Right hindlimb (tissue), 1 donor: ENCODE measurements around the gene TCEA3.

Experiments
- DNase-seq: peaks from one replicate; pipeline ENCODE4 v3.0.0-alpha.2; 2018

TCEA3 gene

GRCh38 chr1:23419180-23419579 lies 5.4 kb downstream of the TCEA3 start:
- no peak for DNase-seq

DNA sequence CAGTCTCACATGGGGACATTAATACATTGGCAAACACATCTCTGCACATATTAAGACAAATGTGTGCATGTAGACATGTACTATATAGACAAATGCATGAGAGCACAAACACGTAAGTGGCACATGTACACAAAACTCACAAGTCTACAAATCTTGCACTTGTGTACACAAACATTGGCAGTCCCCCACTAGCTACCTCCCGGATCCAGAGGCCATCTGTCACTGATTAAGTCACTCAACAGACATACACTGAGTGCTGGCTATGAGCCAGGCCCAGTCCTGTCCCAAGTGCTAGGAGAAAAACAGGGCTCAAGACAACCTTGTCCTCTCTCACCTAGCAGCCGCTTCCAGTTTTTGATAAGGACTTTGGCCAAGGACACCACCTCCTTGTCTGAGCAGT lies 7.0 kb downstream of the TCEA3 start:
- DNase-seq: no peak

- DNase-seq: no peak
Observed at GRCh38 chr1:23416964-23417363, 7.6 kb downstream of the TCEA3 start.

DNA sequence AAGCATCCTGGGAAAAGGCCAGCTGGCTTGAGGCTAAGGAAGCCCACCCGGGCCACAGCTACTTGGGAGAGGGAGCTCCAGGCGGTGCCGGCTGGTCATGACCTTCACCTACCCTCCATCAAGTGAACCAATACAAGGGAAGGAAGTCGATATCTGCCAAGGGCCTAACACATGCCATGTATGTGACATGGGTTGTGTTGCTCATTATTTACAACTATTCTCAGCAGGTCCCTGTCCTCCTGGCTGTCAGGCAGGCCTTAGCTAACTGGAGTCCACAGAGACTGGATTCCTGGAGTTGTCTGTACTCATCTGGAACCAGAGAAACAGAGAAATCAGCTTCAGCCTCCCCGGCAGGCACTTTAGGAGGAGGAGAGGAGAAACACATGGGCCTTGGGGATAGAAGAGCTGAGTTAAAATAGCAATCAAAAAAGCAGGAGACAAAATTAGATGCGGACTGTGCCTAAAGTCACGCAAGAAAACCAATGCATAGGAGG lies 15.7 kb downstream of the TCEA3 start:
- DNase-seq: no peak

DNA sequence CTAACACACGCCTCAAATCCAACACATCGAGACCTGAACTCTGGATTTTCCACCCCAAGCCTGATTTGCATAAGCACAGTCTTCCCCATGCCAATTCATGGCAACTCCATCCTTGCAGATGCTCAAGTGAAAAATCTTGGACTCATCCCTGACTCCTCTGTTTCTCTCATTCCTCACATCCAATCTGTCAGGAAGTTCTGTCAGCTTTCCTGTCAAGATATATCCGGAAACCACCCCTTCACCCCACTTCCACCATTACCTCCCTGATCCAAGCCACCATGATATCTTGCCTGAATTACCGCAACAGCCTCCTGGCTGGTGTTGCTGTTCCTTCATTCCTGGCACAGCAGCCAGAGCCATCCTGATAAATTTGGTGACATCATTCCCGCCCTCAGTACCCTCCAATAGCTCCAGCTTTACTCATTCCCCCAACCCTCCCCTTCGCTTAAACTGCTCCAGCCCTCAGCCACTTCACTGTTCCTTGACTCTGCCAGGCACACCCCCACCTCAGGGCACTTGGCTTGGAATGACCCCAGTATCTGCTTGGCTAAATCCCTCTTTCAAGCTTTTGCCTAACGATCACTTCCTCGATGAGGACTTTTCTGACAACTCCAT lies 17.4 kb downstream of the TCEA3 start:
- DNase-seq: peak; percentile 13

DNA sequence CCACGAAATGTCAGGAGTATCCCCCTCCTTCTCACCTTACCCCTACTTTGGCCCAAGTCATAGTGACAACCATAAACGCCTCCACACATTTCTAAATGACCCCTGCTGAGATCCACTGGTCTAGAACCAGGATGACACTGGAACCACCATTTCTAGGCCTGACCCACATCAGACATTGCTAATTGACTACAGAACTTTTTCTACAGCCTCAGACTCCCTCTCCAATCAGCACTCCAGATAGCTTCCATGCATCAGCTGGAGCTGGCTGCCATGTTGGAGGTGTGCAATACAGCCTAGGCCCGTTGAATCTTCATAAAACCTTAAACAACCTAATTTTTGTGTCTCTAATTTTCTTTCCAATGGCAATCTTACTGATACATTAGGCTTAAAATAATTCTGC lies 18.6 kb downstream of the TCEA3 start:
- no peak for DNase-seq

- peak; percentile 89 for DNase-seq
Observed at GRCh38 chr1:23403735-23404486, 20.6 kb downstream of the TCEA3 start.

DNA sequence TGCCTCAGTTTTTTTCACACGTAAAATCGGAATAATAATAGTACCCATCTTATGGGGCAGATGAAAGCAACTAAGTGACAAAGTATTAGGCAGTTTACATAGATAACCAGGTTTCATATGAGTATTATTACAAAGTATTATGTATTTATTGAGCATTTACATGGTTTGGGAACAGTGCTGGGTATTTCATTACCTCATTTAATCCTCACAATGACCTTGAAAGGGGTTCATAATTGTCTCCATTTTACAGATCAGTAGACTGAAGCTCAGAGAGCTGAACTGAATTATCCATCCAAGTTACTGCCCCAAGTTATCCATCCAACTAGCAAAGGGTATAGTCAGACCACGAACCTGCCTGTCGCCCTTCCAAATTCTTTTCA lies 21.2 kb downstream of the TCEA3 start:
- no peak for DNase-seq

DNA sequence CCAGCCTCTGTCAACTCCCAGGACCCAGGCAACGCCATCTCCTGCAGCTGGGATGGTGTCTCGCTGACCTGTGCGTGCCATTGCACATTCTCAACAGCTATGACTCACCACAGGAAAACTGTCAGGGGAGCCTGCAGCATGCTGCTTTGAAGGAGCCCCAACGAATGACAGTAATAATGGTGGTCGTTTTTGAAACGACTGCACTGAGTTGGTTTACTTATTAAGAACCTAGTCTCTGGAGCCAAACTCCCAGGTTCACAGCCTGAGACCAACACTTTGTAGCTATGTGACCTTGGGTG lies 21.6 kb downstream of the TCEA3 start:
- DNase-seq: peak; percentile 21

DNA sequence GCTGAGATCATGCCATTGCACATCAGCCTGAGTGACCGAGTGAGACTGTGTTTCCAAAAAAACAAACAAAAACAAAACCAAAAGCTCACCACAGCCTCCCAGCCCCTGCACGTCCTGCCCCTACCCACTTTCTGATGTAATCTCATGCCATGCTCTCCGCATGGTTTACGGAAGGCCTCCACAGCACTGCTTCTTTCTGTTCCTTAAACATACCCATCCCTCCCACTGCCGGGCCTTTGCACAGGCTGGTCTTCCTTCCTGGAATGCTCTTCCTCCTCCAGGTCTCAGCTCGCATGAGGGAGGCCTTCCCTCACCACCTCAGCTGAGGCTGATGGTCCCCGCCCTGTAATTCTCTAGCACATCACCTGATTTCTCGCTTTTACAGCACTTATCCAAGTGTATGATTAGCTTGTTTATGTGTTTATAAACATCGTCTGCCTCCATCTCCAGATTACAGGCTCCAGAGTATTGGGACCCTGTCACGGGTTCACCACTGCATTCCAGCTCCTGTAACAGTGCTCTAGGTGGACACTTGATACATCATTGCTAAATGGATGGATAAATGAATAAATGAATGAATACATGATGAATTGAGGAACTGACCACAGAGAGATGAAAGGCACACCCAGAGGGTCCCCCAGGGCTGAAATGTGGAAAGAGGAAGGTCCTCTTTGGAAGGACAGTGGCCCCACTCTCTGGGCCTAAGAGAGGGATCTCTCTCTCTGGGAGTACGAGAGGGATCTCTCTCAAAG lies 22.1 kb downstream of the TCEA3 start:
- no peak for DNase-seq

GRCh38 chr1:23401313-23401712 lies 23.2 kb downstream of the TCEA3 start:
- DNase-seq: no peak

DNA sequence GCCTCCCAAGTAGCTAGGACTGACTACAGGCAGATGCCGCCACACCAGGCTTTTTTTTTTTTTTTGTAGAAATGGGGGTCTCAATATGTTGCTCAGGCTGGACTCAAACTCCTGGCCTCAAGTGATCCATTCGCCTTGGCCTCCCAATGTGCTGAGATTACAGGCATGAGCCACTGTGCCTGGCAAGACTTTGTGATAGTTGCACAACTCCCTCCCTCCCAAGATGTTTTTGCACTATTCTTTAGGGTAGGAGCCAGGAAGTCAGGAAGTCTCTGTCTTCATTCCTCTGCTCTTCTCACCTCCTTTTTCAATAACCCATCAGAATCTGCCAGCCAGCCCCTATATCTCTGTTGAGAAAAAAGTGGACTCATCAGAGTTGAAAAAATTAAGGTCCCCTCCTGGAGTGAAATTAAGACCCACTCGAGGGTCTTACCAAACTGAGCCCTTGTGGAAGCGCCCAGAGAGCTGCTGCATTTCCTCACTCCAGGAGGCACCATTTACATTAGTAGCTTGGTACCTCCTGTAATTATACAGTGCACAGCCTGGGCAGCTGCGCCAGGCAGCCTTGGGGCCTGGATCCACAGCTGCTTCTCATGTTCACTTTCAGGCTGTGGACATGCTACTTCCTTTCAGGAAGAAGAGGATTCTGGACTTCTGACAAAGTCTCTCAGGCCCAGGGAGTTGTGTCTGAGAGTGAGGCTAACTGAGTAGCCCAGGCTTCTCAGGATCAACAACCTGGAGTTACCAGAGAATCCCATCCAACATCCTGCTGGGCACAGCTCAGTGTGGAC lies 24.0 kb downstream of the TCEA3 start:
- peak; percentile 39 for DNase-seq

- DNase-seq: no peak
Observed at GRCh38 chr1:23399229-23399628, 25.3 kb downstream of the TCEA3 start.

- no peak for DNase-seq
Observed at GRCh38 chr1:23397908-23398307, 26.6 kb downstream of the TCEA3 start.

DNA sequence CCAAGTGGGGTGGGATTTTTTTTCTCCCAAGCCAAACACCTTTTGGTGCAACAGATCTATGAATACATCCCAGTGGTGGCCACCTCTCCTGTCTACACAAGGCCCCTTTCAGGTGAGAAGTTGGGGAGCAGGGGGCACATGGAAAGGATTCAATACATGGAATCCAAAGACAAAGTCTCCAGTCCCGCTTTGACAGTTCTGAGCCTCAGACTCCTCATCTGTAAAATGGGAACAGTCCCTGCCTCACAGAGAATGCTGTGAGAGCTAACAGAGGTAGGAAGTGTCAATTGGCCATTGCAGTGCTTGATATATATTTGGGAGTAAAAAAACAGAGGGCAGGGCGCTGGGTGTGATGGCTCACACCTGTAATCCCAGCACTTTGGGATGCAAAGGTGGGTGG lies 28.2 kb downstream of the TCEA3 start:
- DNase-seq: no peak

- DNase-seq: no peak
Observed at GRCh38 chr1:23395849-23396248, 28.7 kb downstream of the TCEA3 start.

DNA sequence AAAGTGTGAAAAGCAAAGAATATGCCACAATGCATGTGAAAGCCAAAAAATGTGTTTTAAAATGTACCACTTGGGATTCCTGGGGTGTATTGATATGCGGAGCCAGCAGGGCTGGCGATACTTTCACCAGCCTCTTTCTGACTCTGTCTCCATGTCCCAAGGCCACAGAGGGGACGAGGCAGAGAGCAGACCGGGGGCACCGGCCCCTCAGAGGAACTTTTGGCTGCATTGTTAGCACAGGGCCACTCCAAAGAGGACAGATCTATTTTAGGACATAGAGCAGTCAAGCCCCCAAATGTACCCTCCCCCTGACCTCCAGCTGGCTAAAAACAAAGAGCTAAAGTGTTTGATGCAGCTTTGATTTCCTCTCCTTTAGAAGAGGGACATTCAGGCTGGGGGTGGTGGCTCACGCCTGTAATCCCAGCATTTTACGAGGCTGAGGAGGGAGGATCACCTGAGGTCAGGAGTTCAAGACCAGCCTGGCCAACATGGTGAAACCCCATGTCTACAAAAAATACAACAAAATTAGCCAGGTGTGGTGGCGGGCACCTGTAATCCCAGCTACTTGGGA lies 29.3 kb downstream of the TCEA3 start:
- DNase-seq: peak; percentile 65

- peak; percentile 92 for DNase-seq
Observed at GRCh38 chr1:23394684-23395083, 29.9 kb downstream of the TCEA3 start.

DNA sequence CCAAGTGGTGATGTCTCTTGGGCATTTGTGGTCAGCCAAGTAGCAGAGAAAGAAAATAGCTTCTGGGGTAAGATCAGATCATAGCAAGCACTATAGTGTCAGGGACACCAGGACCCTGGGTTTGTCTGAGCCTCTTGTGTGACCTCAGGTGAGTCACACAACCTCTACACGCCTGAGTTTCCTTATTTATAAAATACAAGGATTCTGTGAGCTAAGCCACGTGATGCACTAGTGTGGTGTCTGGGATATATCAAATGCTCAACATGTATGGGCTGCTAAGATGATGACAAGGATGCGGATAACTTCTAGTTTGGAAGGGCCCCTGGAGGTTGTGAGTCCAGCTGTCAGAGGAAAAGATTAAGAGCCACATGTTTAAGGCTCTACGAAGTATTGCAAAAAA lies 30.4 kb downstream of the TCEA3 start:
- DNase-seq: no peak

DNA sequence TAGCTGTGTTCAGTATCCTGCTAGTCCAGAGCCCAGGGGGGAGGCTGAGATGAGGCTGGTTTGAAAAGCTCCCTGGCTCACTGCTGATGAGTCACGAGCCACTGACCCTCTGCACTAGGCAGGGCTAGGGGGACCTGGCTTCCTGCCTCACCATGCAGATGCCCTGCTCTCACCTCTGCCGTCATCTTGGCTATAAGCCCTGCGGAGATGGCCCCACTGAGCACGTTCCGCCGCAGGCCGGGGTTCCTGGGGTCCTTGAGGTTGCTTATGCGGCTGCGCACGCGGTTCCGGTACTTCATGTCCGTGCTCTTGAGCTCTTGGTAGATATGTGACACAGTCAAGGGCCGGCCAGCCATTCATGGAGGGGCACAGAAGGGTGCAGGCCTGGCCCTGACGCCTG lies 30.8 kb downstream of the TCEA3 start:
- no peak for DNase-seq

GRCh38 chr1:23392125-23392855 lies 32.3 kb downstream of the TCEA3 start:
- DNase-seq: no peak

DNA sequence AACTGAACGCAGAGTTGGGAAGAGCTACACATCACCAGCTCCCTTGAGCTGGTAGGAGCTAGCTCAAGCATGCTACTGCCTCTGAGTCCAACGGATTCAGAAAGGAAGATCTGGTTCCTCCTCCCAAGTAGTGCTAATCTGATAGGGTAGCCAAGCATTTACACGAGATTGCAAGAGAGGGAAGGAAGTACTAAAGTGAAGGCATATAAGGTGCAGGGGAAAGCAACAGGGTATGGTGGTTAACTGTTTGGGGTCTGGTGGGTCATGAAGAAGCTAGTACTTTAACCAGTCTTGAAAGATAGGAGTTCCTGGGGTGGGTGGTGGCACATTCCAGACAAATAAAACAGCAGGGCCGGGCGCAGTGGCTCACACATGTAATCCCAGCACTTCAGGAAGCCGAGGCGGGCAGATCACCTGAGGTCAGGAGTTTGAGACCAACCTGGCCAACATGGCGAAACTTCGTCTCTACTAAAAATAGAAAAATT lies 34.7 kb downstream of the TCEA3 start:
- DNase-seq: no peak
